GM19397 (cell line): ENCODE results near the gene CLEC16A.

ENCODE experiments used
- ATAC-seq: cut with Tn5 transposase; IDR thresholded peaks from one replicate; pipeline ENCODE4 v1.9.1; 2021; ENCODE audit warnings: mild to moderate bottlenecking, moderate library complexity; ENCODE audit not compliant: unreplicated experiment

Gene CLEC16A

GRCh38 chr16:11147033-11147753, 202.8 kb downstream of the CLEC16A start:
- ATAC-seq, result no peak

GRCh38 chr16:11147754-11148444, 203.5 kb downstream of the CLEC16A start:
- no peak for ATAC-seq

DNA sequence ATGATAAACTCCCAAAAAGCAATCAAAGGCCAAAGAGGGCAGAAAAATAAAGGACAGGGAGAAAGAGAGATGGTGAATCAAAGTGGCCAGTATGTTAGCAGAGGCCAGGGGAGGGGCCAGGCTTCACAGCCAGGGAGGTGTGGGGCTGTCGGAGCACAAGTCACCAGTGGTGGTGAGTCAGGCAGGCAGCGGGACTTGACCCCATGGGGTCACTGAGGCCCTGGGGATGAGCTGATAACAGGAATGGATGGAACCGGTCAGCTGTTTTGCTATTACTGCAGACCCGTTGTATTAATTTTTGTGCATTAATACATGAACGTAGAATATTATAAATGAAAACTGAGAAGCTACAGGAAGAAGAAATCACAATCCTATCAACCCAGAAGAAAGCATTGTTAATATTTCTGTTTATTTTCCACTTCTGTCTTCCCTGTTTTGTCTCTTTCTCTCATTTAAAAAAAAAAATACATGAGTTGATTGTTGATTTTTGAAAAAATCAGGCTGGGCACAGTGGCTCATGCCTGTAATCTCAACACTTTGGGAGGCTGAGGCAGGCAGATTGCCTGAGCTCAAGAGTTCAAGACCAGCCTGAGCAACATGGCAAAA, 204.8 kb downstream of the CLEC16A start:
- ATAC-seq, result no peak

DNA sequence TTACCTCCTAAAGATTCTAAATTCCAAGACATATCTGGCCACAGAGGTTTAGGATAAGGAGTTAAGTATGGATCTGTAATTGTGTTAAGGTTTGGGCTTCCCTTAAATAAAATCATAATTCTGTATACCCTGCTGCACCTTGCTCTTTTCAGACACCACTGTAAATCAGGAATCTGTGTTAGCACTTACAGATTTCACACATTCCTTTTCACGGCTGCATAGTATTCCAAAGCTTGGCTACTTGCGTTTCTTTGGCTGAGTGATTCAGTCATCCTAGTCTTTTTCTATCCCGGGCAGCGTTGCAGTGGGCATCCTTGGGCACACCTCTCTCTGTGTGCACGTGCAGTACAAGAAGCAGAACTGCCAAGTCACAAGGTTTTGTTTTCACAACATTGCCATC, 205.8 kb downstream of the CLEC16A start:
- no peak for ATAC-seq

DNA sequence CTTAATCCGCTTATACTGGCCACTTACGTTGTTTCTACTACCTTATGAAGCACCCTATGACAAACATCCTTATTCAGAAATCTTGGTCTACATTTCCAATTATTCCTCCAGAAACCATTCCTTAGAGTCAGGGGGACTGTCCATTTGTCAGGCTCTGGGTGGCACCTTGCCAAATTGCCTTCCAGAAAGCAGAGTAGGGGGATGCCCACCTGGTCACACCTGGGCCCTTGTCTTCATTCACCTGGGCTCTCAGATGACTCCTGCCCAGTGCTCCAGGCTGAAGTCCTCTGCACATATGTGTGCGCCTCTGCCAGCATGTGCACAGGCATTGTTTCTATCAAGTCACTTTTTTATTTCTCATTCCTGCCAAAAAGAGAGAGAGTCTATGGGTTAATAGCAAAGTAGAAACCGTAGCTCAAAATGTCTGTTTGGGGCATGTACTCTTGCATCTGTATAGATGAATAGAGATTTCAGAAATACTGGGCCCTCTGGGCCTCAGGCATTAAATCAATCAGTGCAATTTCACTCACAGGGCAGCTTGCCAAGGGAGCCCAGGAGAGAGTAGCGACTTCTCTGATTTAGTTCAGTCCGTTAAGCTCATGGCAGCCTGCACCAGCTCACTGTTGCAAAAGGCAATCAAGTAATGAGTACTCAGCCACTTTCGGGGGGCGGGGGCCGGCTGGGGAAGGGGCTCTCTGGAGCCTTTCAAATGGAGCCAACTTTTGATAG, 207.0 kb downstream of the CLEC16A start:
- no peak for ATAC-seq

DNA sequence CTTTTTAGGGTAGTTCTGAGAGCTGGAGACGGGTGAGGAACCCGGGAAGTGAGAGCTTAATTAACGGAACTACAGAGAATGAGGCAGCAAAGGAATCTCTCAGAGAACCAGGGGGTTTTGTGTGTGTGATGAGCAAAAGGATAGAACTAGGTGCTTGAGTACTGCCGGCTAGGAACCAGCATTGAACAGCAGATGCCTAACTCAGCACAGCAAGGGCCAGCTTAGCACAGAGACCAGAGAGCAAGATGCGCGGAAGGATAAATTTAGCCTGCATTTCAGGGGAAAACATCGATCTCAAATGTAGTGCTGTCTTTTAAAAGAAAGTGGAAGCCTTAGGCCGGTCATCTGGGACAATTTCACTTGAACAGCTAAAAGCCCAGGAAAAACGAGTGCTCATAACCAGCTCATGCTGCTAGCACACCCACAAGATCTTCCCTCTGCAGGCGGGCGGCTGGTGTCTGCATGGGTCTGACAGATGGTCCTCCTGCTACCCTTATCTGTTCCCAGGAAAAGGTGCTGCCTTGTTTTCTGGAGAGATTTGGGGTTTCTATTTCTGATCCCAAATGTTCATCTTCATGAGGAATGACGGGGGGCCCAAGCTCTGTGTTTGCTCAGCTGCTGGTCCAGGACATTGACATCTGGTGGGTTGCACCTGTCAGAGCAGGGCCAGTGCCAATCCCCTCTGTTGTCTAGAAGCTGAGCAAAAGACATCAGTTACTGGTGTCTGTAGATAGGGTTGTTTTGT, 207.7 kb downstream of the CLEC16A start:
- no peak for ATAC-seq

DNA sequence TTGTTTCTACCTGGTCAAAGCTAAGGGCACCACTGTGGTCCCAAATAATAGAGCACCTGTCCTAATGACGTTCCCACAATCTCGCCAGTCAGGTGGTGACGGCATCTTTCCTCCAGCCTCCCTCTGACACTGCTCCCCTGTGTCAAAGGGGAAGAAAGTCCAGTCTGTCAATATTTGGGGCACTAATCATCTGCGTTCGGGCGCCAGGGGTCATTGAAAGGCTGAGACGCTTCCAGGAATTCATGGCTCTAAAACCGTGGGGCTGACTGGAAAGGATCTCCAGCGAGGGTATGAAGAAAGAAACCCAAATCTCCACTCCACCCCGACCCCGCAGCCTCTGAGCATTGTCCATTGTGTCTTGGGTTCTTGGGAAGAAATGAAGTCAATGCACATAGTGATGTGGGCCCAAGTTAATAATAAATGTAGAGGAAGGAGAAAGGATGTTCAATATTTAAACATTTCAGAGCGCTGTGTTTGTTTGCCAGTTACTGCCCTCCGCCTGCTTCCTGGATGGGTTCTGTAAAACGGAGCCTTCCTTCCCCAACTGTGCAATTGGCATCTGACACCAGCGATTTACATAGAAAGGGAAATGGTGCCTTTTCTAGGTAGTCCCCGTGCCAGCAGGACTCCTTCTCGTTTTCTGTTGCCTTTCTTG, 208.4 kb downstream of the CLEC16A start:
- no peak for ATAC-seq

DNA sequence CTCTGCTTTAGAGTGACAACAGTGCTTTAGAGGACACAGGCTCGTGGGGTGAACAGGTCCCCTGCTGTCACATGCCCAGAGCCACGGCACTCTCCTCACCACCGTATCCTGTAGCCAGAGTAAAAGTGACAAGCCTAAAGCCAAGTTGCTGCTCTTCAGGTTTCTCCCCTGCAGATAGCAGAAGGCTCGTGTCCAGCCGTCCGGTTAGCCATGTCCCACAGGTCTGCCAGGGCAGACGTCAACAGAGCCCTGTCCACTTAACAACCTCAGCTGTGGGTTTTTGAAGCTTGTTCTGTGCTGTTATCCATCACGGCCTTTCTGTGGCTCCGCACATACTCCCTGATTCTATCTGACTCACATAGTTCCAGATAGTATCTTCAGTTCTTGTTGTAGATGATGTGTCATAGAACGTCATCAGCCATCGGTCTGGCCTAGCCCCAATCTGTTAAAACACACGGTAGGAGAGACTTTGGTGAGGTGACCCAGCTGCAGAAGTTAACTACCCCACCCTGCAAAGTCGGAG, 211.0 kb downstream of the CLEC16A start:
- no peak for ATAC-seq

GRCh38 chr16:11156401-11156800, 212.0 kb downstream of the CLEC16A start:
- ATAC-seq, result no peak

GRCh38 chr16:11157143-11157542, 212.8 kb downstream of the CLEC16A start:
- no peak for ATAC-seq

- no peak for ATAC-seq
Observed at GRCh38 chr16:11158018-11158417, 213.7 kb downstream of the CLEC16A start.

- ATAC-seq, result no peak
Observed at GRCh38 chr16:11159282-11159681, 214.9 kb downstream of the CLEC16A start.

DNA sequence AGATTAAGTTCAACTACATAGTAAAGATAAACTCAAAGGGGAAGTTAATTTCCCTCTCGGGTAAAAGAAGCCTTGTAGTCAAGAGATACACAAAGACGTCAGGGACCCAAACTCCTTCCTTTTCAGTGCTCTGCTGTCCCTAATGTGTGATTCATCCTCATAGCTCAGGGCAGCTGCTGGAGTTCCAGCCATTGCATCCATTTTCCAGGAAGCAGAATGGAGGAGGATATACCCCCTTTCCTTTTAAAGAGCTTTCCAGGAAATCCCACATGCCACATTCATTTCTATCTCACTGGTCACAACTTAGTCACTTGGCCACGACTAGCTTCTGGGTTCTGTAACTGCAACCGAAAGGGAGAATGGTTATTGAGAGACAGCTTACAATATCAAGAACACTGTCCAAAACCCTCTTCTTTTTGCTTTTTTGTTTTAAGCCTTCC, 216.3 kb downstream of the CLEC16A start:
- ATAC-seq, result no peak

GRCh38 chr16:11161439-11161838, 217.1 kb downstream of the CLEC16A start:
- no peak for ATAC-seq

DNA sequence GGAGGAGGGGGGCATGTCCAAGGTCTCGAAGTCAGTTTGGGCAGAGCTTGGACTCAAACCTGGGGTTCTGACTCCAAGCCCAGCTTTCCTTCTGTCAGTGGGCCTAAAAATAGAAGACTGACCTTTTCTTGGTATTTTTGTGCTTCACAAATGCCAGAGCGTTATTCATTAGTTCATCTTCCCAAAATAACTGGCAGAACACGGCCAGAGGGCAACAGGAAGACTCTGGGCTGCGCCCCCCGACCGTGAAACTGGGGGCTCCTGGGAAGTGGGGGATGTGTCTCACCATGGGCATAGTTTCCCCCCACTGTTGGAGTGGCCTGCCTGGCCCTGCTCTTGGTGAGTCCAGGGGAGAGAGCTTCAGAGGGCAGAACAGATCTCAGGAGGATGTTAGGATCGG, 217.6 kb downstream of the CLEC16A start:
- ATAC-seq, result no peak

GRCh38 chr16:11162586-11163268, 218.4 kb downstream of the CLEC16A start:
- no peak for ATAC-seq

GRCh38 chr16:11163761-11164261, 219.4 kb downstream of the CLEC16A start:
- ATAC-seq, result no peak

DNA sequence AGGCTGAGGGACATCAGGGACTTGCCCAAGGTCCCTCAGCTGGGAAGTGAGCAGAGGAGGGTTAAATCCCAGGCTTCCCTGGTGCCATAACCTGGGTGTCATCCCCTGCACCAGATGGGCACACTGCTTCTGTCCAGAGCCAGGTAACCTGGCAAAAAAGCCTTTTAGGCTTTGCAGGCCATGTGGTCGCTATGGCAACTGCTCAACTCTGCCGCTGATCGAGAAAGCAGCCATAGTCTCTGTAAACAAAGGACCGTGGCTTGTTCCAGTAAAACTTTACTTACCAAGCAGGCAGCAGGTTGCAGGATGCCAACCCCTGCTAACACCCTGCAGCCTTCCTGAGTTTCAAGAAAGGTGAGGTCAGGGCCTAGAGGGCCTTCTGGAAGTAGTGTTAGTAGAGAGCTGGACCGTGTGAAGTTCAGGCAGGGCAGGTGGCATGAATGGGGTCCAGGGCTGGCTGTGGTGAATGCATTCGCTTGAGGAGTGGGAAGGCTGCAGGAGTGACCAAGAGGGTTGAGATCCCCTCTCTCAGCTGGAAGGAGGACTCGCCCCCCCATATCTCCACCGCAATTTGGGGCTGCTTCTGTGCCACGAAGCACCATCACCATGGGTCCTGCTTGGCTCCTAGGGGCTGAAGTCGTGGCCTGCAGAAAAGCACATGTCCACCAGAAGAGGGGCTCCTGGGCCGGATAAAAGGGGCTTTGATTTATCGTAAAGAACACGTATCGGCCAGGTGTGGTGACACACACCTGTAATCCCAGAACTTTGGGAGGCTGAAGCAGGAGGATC, 220.3 kb downstream of the CLEC16A start:
- no peak for ATAC-seq
